Fibroblast of skin of right biceps (primary cell): ENCODE measurements around the gene SV2C.

Experiments used
- DNase-seq: peaks from one replicate; pipeline ENCODE4 v3.0.0-alpha.2; 2013

The SV2C gene

DNA sequence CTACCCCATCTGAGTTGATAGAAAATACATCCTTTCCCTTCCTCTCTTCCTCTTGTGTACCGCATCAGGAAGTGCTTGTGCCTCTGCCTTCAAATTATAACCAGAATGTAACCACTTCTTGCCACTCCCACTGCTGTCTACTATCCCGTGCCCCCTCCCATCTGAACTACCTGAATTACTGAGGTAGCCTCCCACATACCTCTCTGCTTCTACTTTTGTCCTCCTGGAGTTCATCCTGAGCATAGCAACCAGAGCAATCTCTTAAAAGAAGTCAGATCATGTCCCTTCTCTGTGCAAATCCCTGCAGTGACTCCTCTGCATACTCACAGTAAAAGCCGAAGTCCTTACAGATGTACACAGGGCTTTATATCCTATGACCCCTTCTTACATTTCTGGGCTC is 23.0 kb downstream of the SV2C start:
- DNase-seq, result no peak

- no peak for DNase-seq
These were observed 28.4 kb downstream of the SV2C start for GRCh38 chr5:76111477-76112174.

GRCh38 chr5:76113103-76113502 is 29.9 kb downstream of the SV2C start:
- no peak for DNase-seq

DNA sequence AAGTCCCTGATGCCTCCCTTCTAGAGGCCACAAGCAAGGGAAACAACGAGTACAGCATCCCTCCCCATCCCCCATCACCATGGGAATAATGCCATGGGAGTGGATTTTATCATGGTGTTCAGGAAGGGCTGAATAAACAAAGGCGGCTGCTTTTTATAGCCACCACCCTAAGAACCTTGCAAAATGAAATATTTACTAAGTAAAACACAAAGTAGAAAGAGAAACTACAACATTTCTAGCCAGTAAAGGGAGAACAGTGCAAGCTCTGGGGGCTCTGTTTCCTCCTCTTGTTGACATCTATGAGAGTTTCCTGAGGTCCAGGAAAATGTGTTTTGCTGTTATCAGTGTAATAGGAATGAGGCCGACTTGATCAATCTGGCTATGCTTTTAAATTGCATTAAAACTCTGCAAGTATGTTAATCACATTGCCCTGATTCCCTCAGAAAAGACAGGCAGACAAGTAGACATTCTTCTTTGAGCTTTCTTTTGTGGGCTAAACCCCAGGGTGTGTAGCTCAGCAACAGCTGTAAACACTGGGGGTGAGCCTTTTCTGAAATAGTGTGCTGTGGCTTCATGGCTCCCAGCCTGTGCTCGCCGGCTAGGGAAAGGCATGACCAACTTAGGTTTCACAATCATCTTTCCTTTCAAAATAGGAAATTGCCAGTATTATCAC is 31.1 kb downstream of the SV2C start:
- no peak for DNase-seq

DNA sequence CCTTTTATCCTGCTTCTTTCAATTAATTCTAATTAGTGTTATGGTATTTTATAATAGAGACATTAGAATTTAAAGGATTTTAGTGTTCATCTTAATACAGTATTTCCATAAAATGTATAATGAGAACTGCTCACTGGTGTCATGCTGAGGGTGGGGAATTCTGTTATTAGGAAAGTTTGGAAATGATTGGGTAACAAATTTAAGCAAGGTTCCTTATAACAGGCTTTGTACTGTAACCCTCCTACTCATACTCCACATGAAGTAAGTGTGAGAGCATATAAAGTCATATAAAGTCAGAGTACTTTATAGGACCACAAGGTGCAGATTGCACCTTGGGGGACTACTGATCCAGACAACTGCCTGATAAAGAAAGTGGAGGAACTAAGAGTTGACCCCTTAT is 42.2 kb downstream of the SV2C start:
- no peak for DNase-seq

- DNase-seq, result no peak
These were observed 42.7 kb downstream of the SV2C start for GRCh38 chr5:76125888-76126287.

DNA sequence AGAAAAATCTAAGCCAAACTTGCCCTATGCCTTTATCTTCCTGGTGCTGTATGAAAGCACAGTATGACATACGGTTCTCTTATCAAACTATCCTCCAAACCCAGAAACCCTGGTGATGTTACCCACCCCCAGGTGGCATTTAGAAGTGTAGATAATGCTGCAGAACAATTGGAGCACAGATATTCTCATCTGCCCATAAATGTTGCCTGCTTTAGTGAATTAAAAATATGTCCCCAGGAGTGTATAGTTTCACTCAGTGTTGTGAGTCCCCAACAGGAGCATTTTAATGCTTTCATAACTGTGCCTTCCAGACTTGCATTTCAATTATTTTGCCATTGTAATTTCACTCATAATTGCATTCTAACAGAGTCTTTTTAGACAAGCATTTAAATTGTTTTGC is 50.8 kb downstream of the SV2C start:
- no peak for DNase-seq

DNA sequence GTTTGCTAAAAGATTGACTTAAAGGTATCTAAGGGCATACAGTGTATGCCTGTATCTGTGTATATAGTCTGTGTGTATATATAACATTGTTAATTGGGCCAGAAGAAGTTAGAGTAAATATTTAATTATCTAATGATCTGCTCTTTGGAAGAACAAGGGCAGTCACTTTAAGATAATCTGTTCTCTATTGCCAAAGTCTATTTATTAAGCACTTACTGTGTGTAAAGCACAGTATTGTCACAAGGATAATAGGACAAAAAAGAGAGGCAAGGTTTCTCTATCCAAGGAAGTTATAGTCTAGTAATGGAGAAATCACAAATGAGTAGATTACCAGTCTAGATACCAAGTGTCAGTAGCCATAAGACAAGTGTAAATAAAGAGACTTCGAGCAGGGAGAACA is 51.5 kb downstream of the SV2C start:
- no peak for DNase-seq

GRCh38 chr5:76137887-76138542 is 54.8 kb downstream of the SV2C start:
- DNase-seq, result no peak

DNA sequence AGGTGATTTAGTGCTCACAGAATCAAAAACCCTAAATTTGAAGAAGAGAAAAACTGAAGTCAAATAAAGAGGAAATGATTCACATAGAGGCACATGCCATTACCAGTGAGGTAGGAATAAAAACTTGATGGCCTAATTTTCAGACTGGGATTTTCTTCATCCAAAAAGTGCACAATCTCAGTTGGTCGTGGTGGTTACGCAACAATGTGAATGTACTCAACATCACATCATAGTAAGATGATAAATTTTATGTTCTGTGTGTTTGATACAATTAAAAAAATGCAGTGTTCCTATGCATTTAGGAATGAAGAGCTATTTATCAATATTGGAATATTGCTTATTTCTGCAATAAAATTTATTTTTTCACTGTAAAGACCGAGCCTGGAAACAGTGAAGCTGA is 60.7 kb downstream of the SV2C start:
- no peak for DNase-seq

GRCh38 chr5:76144513-76145274 is 61.5 kb downstream of the SV2C start:
- no peak for DNase-seq

DNA sequence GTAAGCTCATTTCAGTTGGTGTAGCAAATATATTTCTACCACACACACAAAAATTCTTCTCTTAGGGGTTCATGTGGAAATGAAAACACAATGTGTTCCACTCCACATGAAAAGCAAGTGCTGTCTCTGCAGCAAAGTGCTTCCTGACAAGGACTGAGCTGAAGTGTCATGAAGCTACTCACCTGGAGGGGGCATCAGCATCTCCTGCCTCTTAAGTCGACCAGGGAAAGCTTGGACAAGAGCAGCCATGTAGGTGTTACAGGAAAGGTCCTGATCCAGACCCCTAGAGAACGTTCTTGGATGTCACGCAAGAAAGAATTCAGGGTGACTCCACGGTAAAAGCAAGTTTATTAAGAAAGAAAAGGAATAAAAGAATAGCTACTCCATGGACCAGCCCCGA is 62.8 kb downstream of the SV2C start:
- DNase-seq, result peak; percentile 4

DNA sequence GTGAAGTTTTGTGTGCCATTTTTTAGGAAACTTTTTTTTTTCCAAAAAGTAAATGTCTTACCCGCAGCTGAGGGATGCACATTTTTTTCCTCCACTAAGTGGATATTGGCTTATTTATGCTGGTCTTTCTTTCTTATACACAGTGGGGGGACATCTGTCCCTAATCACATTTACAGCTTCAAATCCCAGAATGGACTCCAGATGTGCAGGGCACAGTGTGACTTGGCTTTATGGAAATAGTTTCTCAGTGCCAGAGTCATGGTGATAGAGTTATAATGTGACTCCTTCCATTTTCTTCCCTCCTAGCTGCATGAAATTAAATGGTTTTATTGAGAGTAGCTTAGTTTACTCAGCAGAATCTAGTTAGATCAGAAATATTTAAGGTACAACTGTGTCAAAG is 66.5 kb downstream of the SV2C start:
- no peak for DNase-seq

GRCh38 chr5:76152161-76152560 is 69.0 kb downstream of the SV2C start:
- DNase-seq, result no peak

DNA sequence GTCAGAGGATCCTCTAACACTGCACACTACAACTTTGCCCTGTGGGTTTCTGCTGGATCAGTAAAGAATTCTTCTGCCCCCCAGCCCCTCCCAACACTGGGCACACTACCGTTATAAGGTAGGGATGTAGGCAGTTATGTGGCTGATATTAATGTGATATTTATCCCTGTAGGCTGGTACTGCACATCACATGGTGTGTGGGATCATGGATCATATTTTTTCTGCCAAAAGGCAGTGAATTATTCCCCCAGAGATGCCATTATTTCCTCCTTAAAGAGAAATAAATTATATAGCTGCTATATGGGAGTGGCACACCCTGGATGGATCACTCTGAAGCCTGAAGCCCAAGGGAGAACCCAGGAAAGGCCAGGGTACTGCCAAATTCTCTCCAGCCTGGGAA is 69.5 kb downstream of the SV2C start:
- no peak for DNase-seq

GRCh38 chr5:76153271-76153670 is 70.1 kb downstream of the SV2C start:
- DNase-seq, result no peak

GRCh38 chr5:76154009-76154690 is 71.0 kb downstream of the SV2C start:
- no peak for DNase-seq

DNA sequence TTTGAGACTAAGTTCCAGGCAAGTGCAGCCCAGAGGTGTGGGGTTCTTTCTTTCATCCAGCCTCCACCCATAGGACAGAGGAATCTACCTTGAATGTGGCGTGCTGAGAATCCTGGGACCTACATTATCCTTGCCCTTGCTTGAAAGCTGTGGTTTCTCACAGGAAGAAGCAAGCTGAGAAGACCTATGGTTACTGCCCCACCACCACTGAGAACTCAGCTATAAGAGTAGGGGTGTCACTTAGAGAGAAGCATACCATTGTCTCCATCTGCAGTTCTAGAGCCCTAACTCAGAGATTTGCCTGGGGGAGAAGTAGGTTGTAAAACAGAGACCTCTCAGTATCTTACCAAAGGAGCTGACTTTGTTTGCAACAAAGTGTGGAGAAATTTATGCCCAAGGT is 72.4 kb downstream of the SV2C start:
- DNase-seq, result no peak

GRCh38 chr5:76162335-76162734 is 79.2 kb downstream of the SV2C start:
- no peak for DNase-seq

DNA sequence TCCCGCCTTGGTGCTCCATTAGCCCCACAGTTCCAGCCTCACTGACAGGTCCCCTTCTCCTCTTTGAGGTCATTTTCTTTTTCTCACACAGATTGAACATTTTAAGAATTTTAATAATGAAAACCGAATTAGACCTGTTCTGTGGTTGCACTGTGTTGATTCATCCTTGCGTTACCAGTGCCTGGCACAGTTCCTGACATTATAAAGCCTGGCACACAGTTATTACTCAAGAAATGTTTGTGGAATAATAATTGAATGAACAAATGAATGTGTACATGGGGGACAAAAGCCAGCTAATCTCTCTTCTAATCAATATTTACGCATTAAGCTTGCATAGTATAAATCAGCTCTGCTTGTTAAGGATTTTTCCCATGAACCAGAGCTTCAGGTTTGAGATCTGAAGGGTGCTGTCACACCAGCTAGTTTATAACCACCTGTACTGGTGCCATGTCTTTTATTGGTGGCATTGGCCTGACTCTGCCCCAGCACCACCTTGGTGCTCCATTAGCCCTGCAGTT is 80.0 kb downstream of the SV2C start:
- DNase-seq, result no peak

DNA sequence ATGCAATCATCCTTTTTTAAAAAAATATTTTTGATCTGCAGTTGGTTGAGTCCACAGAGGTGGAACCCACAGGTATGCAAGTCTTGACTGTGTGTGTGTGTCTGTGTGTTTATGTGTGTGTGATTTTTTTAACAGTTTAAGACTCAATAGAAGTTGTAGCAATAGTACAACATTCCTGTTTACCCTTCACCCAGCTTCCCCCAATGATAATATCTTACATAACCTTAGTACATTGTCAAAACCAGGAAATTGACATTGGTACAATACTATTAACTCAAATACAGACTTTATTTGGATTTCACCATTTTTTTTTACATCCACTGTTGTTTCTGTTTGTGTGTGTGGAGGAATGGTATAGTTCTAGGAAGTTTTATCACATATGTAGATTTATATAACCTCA is 81.8 kb downstream of the SV2C start:
- no peak for DNase-seq

DNA sequence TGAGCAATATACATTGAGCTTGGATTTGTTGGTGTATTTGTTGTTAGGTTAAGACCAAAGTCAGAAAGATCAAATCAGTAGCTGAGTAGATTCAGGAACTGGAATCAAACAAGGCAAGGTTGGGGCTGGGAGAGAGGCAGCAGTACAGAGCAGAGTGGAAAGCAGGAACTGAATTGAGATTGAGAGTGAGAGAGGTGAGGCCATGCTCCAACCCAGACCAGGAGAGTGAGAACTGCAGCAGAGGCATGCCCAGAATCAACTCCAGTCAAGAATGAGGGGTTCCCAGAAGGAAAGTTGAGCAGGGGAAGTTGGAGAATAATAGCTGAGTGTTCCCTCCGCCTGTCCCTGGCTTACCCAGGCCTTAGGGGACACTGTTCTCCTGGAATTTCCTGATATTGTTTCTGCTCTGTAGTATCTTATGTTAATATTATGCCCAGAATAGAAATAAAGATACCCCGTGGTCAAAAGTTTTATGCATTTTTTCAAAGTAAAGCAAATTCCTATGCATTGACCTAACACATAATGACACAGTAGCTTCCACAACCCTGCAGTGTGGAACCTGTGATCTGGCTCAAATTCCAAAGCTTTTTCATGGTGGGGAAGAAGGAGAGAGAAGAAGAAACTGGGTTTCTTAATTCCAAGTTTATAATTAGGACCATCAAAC is 82.7 kb downstream of the SV2C start:
- DNase-seq, result peak; percentile 22
